Dermis blood vessel endothelial cell (primary cell): ENCODE measurements around the gene RNF26. TPM values are rescaled to one million over a fixed set of nuclear protein-coding genes. Genes with fewer than 3 reads are reported as not detected.

Experiments
- DNase-seq: peaks from one replicate; pipeline ENCODE4 v3.0.0; 2010
- total RNA-seq: library from RNA; depleted of rRNA; stranded (reverse); fragments of >200 nt; gene quantifications from 2 replicates; pipeline ENCODE4 v1.2.3, GENCODE V29; 2014

The RNF26 gene
- total RNA-seq, 1 donor from 2014 or later, result 3.2 TPM

GRCh38 chr11:119355091-119355843, 20.9 kb downstream of the RNF26 start:
- no peak for DNase-seq

GRCh38 chr11:119356349-119357031, 22.2 kb downstream of the RNF26 start:
- peak; percentile 87 for DNase-seq

- no peak for DNase-seq
These were observed 22.7 kb downstream of the RNF26 start for GRCh38 chr11:119357074-119357473.

- DNase-seq, result no peak
These were observed 25.3 kb downstream of the RNF26 start for GRCh38 chr11:119359365-119360214.

- DNase-seq, result no peak
These were observed 26.9 kb downstream of the RNF26 start for GRCh38 chr11:119361056-119361787.

- DNase-seq, result no peak
These were observed 27.8 kb downstream of the RNF26 start for GRCh38 chr11:119361941-119362725.

- DNase-seq, result no peak
These were observed 28.4 kb downstream of the RNF26 start for GRCh38 chr11:119362741-119363080.

GRCh38 chr11:119363081-119363850, 28.9 kb downstream of the RNF26 start:
- DNase-seq, result no peak

- DNase-seq, result peak; percentile 60
These were observed 29.7 kb downstream of the RNF26 start for GRCh38 chr11:119363851-119364590.

- DNase-seq, result no peak
These were observed 30.8 kb downstream of the RNF26 start for GRCh38 chr11:119365071-119365591.

- DNase-seq, result no peak
These were observed 32.6 kb downstream of the RNF26 start for GRCh38 chr11:119366690-119367620.

- no peak for DNase-seq
These were observed 33.4 kb downstream of the RNF26 start for GRCh38 chr11:119367661-119368120.

GRCh38 chr11:119368121-119369034, 34.1 kb downstream of the RNF26 start:
- no peak for DNase-seq

- DNase-seq, result no peak
These were observed 35.0 kb downstream of the RNF26 start for GRCh38 chr11:119369132-119369925.

GRCh38 chr11:119370486-119371046, 36.2 kb downstream of the RNF26 start:
- DNase-seq, result no peak

- no peak for DNase-seq
These were observed 36.8 kb downstream of the RNF26 start for GRCh38 chr11:119371067-119371601.
